Measurements from ENCODE around the gene PPM1D. TPM values are rescaled to one million over a fixed set of nuclear protein-coding genes. Genes with fewer than 3 reads are reported as not detected.

Gene PPM1D
- total and polyA plus RNA-seq, 2 experiments from 2014 or later, result 7.8 to 13.3 TPM

DNA sequence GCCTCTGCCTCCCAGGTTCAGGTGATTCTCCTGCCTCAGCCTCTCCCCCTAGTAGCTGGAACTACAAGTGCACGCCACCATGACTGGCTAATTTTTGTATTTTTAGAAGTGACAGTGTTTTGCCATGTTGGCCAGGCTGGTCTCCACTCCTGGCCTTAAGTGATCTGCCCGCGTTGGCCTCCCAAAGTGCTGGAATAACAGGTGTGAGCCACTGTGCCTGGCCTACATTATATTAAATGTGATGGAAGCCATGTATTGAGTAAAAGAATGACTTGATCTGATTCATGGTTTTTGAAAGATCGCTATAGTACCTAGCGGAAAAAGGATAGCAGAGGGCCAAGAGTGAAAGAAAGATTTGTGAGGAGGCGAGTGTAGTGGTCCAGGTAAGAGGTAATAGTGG, 2.7 kb upstream of the PPM1D start:
- H3K4me3 ChIP-seq, result no peak overlapping the region
- peaks cover 13% of the 10 kb centered on the region for H3K4me1 Mint-ChIP-seq
- DNase-seq (ENCODE audit: low spot score) (no peak), ATAC-seq (no peak)
- no peak overlapping the region for H3K4me2 ChIP-seq
- TF ChIP-seq ETS1 (IDR thresholded peaks at IDR 0.05) (no peak), JUNB (IDR thresholded peaks at IDR 0.05; ENCODE audit: unreplicated experiment) (no peak), ZNF462 (CRISPR knock-in tag; IDR thresholded peaks at IDR 0.05) (no peak), POLR2AphosphoS5 (IDR thresholded peaks at IDR 0.05; ENCODE audit: low read depth) (no peak), ZNF331 (CRISPR knock-in tag; IDR thresholded peaks at IDR 0.05; ENCODE audit: low read depth) (no peak), EZH2 (IDR thresholded peaks at IDR 0.05; ENCODE audit: low read depth, unreplicated experiment) (no peak), EZH2phosphoT487 (IDR thresholded peaks at IDR 0.05; ENCODE audit: unreplicated experiment) (no peak), NANOG (IDR thresholded peaks at IDR 0.05; ENCODE audit: borderline replicate concordance) (no peak), CREB1 (CRISPR knock-in tag; IDR thresholded peaks at IDR 0.05; ENCODE audit: low read depth) (no peak), STAT1 (IDR thresholded peaks at IDR 0.05; ENCODE audit: unreplicated experiment) (no peak), ZNF114 (CRISPR knock-in tag; IDR thresholded peaks at IDR 0.05) (no peak)
- TF ChIP-seq, protein P1, sequence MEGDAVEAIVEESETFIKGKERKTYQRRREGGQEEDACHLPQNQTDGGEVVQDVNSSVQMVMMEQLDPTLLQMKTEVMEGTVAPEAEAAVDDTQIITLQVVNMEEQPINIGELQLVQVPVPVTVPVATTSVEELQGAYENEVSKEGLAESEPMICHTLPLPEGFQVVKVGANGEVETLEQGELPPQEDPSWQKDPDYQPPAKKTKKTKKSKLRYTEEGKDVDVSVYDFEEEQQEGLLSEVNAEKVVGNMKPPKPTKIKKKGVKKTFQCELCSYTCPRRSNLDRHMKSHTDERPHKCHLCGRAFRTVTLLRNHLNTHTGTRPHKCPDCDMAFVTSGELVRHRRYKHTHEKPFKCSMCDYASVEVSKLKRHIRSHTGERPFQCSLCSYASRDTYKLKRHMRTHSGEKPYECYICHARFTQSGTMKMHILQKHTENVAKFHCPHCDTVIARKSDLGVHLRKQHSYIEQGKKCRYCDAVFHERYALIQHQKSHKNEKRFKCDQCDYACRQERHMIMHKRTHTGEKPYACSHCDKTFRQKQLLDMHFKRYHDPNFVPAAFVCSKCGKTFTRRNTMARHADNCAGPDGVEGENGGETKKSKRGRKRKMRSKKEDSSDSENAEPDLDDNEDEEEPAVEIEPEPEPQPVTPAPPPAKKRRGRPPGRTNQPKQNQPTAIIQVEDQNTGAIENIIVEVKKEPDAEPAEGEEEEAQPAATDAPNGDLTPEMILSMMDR (conservative IDR thresholded peaks at IDR 0.05; ENCODE audit: low read depth in 2 of 2), result no peak
- TF ChIP-seq, protein P2, sequence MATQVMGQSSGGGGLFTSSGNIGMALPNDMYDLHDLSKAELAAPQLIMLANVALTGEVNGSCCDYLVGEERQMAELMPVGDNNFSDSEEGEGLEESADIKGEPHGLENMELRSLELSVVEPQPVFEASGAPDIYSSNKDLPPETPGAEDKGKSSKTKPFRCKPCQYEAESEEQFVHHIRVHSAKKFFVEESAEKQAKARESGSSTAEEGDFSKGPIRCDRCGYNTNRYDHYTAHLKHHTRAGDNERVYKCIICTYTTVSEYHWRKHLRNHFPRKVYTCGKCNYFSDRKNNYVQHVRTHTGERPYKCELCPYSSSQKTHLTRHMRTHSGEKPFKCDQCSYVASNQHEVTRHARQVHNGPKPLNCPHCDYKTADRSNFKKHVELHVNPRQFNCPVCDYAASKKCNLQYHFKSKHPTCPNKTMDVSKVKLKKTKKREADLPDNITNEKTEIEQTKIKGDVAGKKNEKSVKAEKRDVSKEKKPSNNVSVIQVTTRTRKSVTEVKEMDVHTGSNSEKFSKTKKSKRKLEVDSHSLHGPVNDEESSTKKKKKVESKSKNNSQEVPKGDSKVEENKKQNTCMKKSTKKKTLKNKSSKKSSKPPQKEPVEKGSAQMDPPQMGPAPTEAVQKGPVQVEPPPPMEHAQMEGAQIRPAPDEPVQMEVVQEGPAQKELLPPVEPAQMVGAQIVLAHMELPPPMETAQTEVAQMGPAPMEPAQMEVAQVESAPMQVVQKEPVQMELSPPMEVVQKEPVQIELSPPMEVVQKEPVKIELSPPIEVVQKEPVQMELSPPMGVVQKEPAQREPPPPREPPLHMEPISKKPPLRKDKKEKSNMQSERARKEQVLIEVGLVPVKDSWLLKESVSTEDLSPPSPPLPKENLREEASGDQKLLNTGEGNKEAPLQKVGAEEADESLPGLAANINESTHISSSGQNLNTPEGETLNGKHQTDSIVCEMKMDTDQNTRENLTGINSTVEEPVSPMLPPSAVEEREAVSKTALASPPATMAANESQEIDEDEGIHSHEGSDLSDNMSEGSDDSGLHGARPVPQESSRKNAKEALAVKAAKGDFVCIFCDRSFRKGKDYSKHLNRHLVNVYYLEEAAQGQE (IDR thresholded peaks at IDR 0.05; ENCODE audit: unreplicated experiment), result no peak
- peaks cover 17% of the 10 kb centered on the region for H3K79me2 ChIP-seq (replicated peaks; ENCODE audit: insufficient read depth)
- H3F3A ChIP-seq (replicated peaks; ENCODE audit: low read depth), result no peaks in the 10 kb centered on the region
- H3K4me3 Mint-ChIP-seq, result no peak overlapping the region
- no peaks in the 10 kb centered on the region for H3K9me3 Mint-ChIP-seq
- no peaks in the 10 kb centered on the region for H3K4me1 ChIP-seq (ENCODE audit: insufficient read depth)
- H3K27ac Mint-ChIP-seq, result no peak overlapping the region
- no peak overlapping the region for H2AFZ ChIP-seq
- H3K9me2 ChIP-seq (ENCODE audit: insufficient read depth), result no peaks in the 10 kb centered on the region
- no peaks in the 10 kb centered on the region for H3K36me3 ChIP-seq (ENCODE audit: insufficient read depth)
- H3K27me3 Mint-ChIP-seq (ENCODE audit: insufficient read depth, low read depth, poor library complexity), result peaks cover 14% of the 10 kb centered on the region
- H3K27ac ChIP-seq (ENCODE audit: low read depth), result no peak overlapping the region
- no peaks in the 10 kb centered on the region for H3K36me3 Mint-ChIP-seq (ENCODE audit: low read depth)
- H4K20me1 ChIP-seq (replicated peaks; ENCODE audit: insufficient read depth), result no peaks in the 10 kb centered on the region; the same call in 1 of the 2 replicates
- H3K27me3 ChIP-seq (ENCODE audit: insufficient read depth), result no peaks in the 10 kb centered on the region

Data from GM23338 (cell line).